GM12872 (cell line): ENCODE data around the gene FBXO36.

Experiments
- TF ChIP-seq, protein P1 (sequence below): IDR thresholded peaks from 3 replicates; pipeline ENCODE4 v1.5.1; 2011; ENCODE audit warnings: low read depth, mild to moderate bottlenecking, low read length, moderate library complexity; ENCODE audit not compliant: insufficient read depth

Gene FBXO36

DNA sequence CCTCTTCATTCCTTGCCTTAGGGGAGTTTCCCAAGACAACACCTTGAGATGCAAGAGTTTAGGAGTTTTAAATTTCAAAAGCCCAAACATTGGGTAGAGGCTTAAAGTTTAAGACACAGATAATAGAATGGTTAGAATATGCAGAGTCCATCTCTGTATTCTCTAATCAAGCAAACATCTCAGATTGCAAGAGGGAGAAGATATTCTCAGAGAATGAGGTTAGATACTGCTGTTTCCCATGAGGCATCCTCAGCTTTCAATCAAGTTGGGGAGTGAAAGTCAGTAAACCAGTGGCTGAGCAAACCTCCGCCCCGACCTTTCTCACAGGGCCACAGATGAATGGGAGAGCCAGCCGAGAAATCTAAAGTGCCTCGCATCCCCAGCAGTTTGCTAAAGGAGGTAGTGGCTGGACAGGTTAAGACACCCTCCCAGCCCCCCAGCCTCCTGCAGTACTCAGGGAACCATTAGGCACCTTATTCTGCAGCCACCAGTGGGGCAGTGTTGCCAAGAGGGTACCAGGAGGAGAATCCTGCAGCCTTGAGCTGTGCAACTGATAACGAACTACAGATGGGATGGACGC, 30.0 kb downstream of the FBXO36 start:
- TF ChIP-seq, protein P1, sequence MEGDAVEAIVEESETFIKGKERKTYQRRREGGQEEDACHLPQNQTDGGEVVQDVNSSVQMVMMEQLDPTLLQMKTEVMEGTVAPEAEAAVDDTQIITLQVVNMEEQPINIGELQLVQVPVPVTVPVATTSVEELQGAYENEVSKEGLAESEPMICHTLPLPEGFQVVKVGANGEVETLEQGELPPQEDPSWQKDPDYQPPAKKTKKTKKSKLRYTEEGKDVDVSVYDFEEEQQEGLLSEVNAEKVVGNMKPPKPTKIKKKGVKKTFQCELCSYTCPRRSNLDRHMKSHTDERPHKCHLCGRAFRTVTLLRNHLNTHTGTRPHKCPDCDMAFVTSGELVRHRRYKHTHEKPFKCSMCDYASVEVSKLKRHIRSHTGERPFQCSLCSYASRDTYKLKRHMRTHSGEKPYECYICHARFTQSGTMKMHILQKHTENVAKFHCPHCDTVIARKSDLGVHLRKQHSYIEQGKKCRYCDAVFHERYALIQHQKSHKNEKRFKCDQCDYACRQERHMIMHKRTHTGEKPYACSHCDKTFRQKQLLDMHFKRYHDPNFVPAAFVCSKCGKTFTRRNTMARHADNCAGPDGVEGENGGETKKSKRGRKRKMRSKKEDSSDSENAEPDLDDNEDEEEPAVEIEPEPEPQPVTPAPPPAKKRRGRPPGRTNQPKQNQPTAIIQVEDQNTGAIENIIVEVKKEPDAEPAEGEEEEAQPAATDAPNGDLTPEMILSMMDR: no peak

DNA sequence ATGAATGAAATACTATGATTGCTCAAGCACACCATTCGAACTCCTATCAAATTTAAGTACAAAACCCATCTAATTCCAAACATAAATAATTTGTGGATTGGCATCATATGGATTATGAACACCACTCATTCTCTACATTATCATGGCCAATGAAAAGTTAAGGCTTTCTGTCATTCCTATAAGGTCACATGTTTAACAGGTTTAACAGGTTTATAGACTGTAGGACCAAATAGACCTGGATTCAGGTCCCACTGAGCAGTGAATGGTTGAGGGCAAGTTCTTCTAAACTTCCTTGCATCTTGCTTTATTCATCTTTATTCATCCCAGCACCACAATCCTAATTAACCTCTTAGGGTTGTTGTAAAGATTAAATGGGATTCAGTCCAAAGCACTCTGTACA, 33.4 kb downstream of the FBXO36 start:
- TF ChIP-seq, protein P1: no peak

DNA sequence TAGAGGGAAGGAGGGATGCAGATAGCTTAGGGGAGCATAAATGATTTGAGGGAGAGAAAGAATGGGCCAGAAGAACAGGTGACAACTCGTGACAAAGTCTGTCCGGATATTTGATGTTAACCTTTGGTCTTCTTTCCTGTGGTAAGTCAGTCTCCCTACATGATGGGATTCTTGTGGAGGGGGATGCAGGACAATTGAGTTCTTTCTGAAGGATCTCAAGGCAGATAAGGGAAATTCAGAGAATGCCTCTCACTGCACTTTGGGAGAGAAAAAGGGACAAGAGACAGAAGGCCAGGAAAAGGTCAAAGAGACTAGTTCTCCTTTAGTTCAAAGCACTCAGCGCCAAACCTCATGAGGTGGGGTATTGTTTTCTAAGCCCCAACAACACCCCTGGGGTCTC, 34.2 kb downstream of the FBXO36 start:
- TF ChIP-seq, protein P1: no peak

DNA sequence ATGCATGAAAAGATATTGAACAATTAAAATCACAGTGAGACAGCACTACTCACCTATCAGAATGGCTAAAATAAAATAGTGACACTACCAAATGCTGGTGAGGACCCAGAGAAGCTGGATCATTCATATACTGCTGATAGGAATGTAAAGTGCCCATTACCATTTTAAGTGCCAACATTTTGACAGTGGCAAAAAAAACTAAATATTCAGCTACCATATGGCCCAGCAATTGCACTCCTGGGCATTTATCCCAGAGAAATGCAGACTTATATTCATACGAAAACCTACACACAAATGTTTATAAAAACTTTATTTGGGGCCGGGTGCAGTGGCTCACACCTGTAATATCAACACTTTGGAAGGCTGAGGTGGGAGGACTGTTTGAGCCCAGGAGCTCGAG, 47.6 kb downstream of the FBXO36 start:
- TF ChIP-seq, protein P1: no peak

DNA sequence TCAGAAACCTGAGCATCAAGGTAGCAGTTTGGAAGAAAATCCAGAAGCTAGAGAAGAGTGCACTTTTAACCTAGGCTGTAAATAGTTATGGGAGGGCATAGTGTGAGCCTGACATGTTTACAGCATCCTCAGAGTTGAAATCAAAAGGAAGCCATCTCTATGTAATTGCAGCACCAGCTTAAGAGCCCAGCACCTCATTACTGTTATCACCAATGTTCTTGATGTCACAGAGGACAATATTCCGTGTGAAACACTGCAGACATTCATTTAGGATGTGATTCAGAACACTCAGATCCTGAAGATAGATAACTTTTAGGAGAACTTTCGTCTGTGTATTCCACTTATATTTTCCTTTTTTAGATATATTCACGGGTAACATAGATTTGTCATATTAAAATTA, 48.1 kb downstream of the FBXO36 start:
- TF ChIP-seq, protein P1: no peak

DNA sequence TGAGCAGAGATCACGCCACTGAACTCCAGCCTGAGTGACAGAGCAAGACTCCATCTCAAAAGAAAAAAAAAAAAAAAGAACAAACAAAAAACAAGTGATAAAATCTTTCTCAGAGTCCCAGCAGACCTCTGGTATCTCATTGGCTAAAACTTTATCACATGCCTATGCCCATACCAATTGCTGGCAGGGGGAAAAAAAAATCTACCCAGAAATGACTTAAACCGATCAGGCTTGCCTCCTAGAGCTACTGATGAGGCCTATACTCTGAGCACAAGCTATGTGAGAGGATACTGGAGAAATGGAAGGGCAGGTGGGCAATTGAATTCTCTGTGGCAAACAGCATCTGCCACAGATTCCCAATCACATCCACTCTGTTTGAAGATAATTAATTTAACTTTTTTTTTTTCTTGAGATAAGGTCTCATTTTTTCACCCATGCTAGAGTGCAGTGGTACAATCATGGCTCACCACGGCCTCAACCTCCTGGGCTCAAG, 49.0 kb downstream of the FBXO36 start:
- TF ChIP-seq, protein P1: no peak

DNA sequence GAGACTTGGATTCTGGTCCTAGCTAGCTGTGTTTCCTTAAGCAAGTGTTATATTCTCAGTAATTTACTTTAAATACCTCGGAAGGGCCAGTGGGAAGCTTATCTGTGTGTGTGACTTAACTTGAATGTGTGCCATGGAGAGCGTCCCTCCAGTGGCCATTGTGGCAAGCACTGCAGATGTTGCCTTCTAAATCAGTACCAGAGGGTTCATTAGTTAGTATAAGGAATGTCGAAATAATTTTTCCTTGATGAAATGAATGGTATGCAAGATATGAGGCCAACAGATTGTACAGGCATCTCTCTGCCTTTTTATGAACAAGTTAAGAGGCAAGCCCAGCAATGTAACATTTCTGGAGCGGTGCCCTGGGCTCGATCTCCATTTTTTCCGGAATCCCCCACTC, 52.0 kb downstream of the FBXO36 start:
- TF ChIP-seq, protein P1: no peak
